Upper lobe of left lung (tissue), 6 donors: ENCODE results near the gene SLC25A26. TPM values are rescaled to one million over a fixed set of nuclear protein-coding genes. Genes with fewer than 3 reads are reported as not detected.

Source experiments
- ATAC-seq, 2 donors: fragments of 200-7000 bp; cut with Tn5 transposase; one replicate each; pipeline ENCODE4 v1.9.1; 2022; ENCODE audit warnings: mild to moderate bottlenecking in 2 of 2, moderate library complexity in 2 of 2; ENCODE audit not compliant: low FRiP score in 2 of 2
- DNase-seq, 2 donors: peaks; one replicate each; pipeline ENCODE4 v3.0.0-alpha.2; 2019 to 2020
- H3K27ac ChIP-seq, 4 donors: fragments of 200-600 bp; sonication (generic); one replicate each; pipeline ENCODE4 v1.5.1; 2016 to 2019
- H3K27me3 ChIP-seq, 4 donors: fragments of 200-600 bp; sonication (generic); one replicate each; pipeline ENCODE4 v1.5.1; 2017 to 2019
- H3K36me3 ChIP-seq, 4 donors: fragments of 200-600 bp; sonication (generic); one replicate each; pipeline ENCODE4 v1.5.1; 2016 to 2019
- H3K4me1 ChIP-seq, 4 donors: fragments of 200-600 bp; sonication (generic); one replicate each; pipeline ENCODE4 v1.5.1; 2018 to 2019
- H3K4me3 ChIP-seq, 4 donors: fragments of 200-600 bp; sonication (generic); one replicate each; pipeline ENCODE4 v1.5.1; 2017 to 2019; ENCODE audit warnings: mild to moderate bottlenecking in 2 of 4, moderate library complexity in 1 of 4
- H3K9me3 ChIP-seq, 4 donors: fragments of 200-600 bp; sonication (generic); one replicate each; pipeline ENCODE4 v1.5.1; 2018 to 2019
- EP300 ChIP-seq, 4 donors: sonication (generic); formaldehyde crosslinking; IDR thresholded peaks; one replicate each; pipeline ENCODE4 v1.5.1; 2017; ENCODE audit warnings: antibody characterized with exemption in 4 of 4, control low read depth in 2 of 4
- POLR2A ChIP-seq, 4 donors: fragments of 450-650 bp; IDR thresholded peaks; one replicate each; pipeline ENCODE4 v1.5.1; 2016 to 2017; ENCODE audit warnings: antibody characterized with exemption in 4 of 4, mild to moderate bottlenecking in 2 of 4
- POLR2AphosphoS5 ChIP-seq, 2 donors: sonication (generic); formaldehyde crosslinking; IDR thresholded peaks; one replicate each; pipeline ENCODE4 v1.5.1; 2017; ENCODE audit warnings: antibody characterized with exemption in 2 of 2
- WGBS, 2 donors: methylation state at CpG; one replicate each; pipeline ENCODE4 v1.1.5; 2017 to 2018; 5-methylcytosine and 5-hydroxymethylcytosine counted together
- total RNA-seq, 6 donors: library from RNA; depleted of rRNA in 4 of 6; stranded (reverse); fragments of >200 nt in 4 of 6; gene quantifications; one replicate each; pipeline versions ENCODE4 v1.1.0 to v1.2.1, GENCODE V29; 2016 to 2021
- TF ChIP-seq, protein P1 (sequence below), 6 experiments: fragments of 450-650 bp in 4 of 6; fragments of 200-600 bp in 2 of 6; sonication (generic) in 2 of 6; IDR thresholded peaks; one replicate each; pipeline ENCODE4 v1.5.1; 2016 to 2019; ENCODE audit warnings: antibody characterized with exemption in 6 of 6
- donor health status: DM: no; HTN: no; CAD: no; lungs with moderate emphysema.
- donor health status: DM: no; HTN: yes; CAD: no; lungs with severe emphysema.

SLC25A26 gene
- total RNA-seq, 6 donors from 2014 or later, result 8.4 to 18.8 (median 17.0) TPM

DNA sequence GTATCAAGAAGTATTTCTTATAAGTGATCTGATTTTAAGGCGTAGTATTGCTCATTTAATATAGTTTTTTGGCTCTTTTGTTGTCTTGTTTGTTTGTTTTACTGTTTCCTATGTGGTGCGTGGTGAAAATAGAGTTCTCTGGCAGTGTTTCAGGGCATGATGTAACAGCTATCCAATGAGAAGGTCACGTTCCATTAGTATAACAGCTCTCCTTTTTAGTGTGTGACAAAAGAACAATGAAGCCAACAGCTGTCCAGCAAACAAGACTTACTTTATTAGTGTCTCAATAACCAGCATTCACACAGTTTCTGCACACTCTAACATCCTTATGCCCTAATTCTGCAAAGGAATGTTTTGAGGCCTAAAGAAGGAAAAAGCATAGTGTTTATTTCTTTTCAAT, 127.9 kb downstream of the SLC25A26 start:
- Histone ChIP-seq H3K9me3 (no peaks in the 10 kb centered on the region), H3K27me3 (no peaks in the 10 kb centered on the region), H3K4me1 (no peaks in the 10 kb centered on the region), H3K4me3 (no peak overlapping the region), H3K36me3 (no peaks in the 10 kb centered on the region), H3K27ac (no peak overlapping the region)
- DNase-seq (no peak), ATAC-seq (no peak)
- 59 to 73% methylated on average over 3 of the region's 3 CpGs for WGBS, 2 donors
- TF ChIP-seq, protein P1, sequence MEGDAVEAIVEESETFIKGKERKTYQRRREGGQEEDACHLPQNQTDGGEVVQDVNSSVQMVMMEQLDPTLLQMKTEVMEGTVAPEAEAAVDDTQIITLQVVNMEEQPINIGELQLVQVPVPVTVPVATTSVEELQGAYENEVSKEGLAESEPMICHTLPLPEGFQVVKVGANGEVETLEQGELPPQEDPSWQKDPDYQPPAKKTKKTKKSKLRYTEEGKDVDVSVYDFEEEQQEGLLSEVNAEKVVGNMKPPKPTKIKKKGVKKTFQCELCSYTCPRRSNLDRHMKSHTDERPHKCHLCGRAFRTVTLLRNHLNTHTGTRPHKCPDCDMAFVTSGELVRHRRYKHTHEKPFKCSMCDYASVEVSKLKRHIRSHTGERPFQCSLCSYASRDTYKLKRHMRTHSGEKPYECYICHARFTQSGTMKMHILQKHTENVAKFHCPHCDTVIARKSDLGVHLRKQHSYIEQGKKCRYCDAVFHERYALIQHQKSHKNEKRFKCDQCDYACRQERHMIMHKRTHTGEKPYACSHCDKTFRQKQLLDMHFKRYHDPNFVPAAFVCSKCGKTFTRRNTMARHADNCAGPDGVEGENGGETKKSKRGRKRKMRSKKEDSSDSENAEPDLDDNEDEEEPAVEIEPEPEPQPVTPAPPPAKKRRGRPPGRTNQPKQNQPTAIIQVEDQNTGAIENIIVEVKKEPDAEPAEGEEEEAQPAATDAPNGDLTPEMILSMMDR (IDR thresholded peaks at IDR 0.05), result no peak
- TF ChIP-seq POLR2A (IDR thresholded peaks at IDR 0.05), result no peak
- TF ChIP-seq POLR2AphosphoS5 (IDR thresholded peaks at IDR 0.05), result no peak
- TF ChIP-seq EP300 (IDR thresholded peaks at IDR 0.05), result no peak

DNA sequence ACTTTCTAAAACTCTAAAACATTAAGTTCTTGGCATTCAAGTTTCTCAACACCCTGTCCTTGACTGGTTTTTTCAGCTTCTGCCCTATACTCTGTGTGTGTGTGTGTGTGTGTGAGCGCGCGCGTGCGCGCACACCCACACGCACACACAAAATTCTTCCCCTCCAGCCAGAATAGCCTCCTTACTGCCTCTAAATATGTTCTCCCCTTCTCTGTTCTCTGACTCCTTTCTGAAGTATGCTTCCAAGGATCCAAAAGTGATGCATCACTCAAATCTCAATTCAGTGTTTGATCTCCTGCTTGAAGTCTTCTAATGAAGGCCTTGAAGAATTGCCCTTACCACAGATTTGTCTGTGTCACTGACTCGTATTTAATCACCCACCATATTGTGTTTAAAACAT, 129.8 kb downstream of the SLC25A26 start:
- no peak for ATAC-seq
- H3K9me3 ChIP-seq, result no peaks in the 10 kb centered on the region
- 93 to 98% methylated on average over 8 of the region's 8 CpGs for WGBS, 2 donors

DNA sequence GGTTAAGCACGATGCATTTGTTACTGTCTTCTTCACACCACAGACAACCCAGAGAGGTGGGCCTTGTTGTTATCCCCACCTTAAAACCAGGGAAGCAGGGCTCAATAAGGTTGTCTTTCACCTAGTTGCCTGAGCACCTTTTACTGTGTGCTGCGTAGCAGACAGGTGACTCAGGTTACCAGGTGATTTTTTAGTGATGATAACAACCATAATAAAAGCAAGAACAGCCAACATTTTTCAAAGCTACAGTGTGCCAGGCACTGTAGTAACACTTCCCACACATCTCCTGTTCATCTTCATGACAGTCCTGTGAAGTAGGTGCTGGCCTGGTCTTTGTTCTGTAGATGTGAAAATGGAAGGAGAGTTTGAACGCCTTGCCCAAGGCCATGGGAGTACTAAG, 132.2 kb downstream of the SLC25A26 start:
- H3K36me3 ChIP-seq, result no peaks in the 10 kb centered on the region
- no peaks in the 10 kb centered on the region for H3K9me3 ChIP-seq
- WGBS, 2 donors, result 93% methylated on average over 3 of the region's 3 CpGs
- DNase-seq (no peak), ATAC-seq (no peak)
- no peak overlapping the region for H3K4me3 ChIP-seq
- H3K27ac ChIP-seq, result no peak overlapping the region
- H3K4me1 ChIP-seq, result no peaks in the 10 kb centered on the region
- no peaks in the 10 kb centered on the region for H3K27me3 ChIP-seq
- TF ChIP-seq, protein P1 (IDR thresholded peaks at IDR 0.05), result no peak
- TF ChIP-seq POLR2A (IDR thresholded peaks at IDR 0.05) (no peak), POLR2AphosphoS5 (IDR thresholded peaks at IDR 0.05) (no peak), EP300 (IDR thresholded peaks at IDR 0.05) (no peak)

More for the DNA sequence above, 129.8 kb downstream of the SLC25A26 start:
- DNase-seq, result no peak
- Histone ChIP-seq H3K4me1 (no peaks in the 10 kb centered on the region), H3K27ac (no peak overlapping the region), H3K4me3 (no peak overlapping the region), H3K27me3 (no peaks in the 10 kb centered on the region), H3K36me3 (no peaks in the 10 kb centered on the region)
- TF ChIP-seq POLR2AphosphoS5 (IDR thresholded peaks at IDR 0.05) (no peak), EP300 (IDR thresholded peaks at IDR 0.05) (no peak), POLR2A (IDR thresholded peaks at IDR 0.05) (no peak)
- TF ChIP-seq, protein P1 (IDR thresholded peaks at IDR 0.05), result no peak

DNA sequence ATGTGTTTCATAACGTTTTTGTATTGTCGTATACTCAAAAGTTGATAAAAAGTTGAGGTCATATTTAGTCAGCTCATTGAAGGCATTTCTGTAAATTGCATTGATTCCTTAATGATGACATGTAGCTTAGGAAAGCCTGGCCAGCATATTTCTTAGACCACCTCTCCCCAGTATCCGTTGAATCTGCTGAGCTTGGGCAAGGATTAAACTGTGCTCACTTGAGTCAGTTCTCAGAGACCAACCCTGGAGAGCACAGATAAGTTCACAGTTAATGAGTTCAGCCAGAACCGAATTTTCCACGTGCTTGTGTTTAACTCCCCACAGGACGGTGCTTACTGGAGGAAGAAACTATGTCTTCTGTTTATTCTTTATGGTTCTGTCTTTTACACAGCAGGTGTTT, 132.7 kb downstream of the SLC25A26 start:
- DNase-seq, result no peak
- TF ChIP-seq POLR2AphosphoS5 (IDR thresholded peaks at IDR 0.05), result no peak
- TF ChIP-seq, protein P1 (IDR thresholded peaks at IDR 0.05), result no peak
- no peak for TF ChIP-seq EP300 (IDR thresholded peaks at IDR 0.05)
- no peak for TF ChIP-seq POLR2A (IDR thresholded peaks at IDR 0.05)
- WGBS, 2 donors, result 60 to 67% methylated on average over 6 of the region's 6 CpGs
- no peaks in the 10 kb centered on the region for H3K27me3 ChIP-seq
- no peak overlapping the region for H3K27ac ChIP-seq
- no peak overlapping the region for H3K4me3 ChIP-seq
- H3K9me3 ChIP-seq, result no peaks in the 10 kb centered on the region
- no peaks in the 10 kb centered on the region for H3K36me3 ChIP-seq
- H3K4me1 ChIP-seq, result no peaks in the 10 kb centered on the region
- ATAC-seq, result peak in 1 of 2 donors; percentile 56

DNA sequence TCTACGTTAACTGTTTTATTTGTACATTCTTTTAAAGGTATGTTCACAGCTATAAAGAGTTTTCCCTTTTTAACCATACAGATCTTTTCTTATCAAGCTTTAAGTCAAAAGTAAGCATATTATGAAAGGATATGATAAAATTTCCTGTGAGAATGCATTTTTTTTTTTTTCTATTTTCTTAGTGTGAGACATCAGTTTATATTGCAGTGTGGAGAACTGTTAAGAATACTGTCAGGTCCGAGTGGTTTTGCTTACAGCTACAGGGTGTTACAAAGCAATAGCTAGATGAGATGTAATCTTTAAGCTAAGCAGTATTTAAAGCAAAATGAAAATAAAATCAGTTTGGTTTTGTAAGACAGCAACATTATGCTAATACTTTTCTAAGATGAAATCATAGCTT, 133.2 kb downstream of the SLC25A26 start:
- no peak overlapping the region for H3K27ac ChIP-seq
- ATAC-seq (no peak), DNase-seq (no peak)
- TF ChIP-seq EP300 (IDR thresholded peaks at IDR 0.05) (no peak), POLR2A (IDR thresholded peaks at IDR 0.05) (no peak), POLR2AphosphoS5 (IDR thresholded peaks at IDR 0.05) (no peak)
- TF ChIP-seq, protein P1 (IDR thresholded peaks at IDR 0.05), result no peak
- no peaks in the 10 kb centered on the region for H3K36me3 ChIP-seq
- H3K9me3 ChIP-seq, result no peaks in the 10 kb centered on the region
- no peak overlapping the region for H3K4me3 ChIP-seq
- WGBS, 2 donors, result 73 to 87% methylated on average over 2 of the region's 2 CpGs
- no peaks in the 10 kb centered on the region for H3K27me3 ChIP-seq
- no peaks in the 10 kb centered on the region for H3K4me1 ChIP-seq
